Stimulated activated CD4-positive, alpha-beta T cell treated with anti-CD3 and anti-CD28 coated beads, Interleukin-1b, Interleukin-23, amount 100 ng/mL, for 4 hours (primary cell): Measurements from ENCODE around the gene PNPO.
"Not testable (repeated sequence)": the region's sequence is repeated elsewhere in the genome, so short reads cannot be mapped to it uniquely, and the experiment has no call there.

ENCODE experiments used
- DNase-seq, 2 donors: peaks; one replicate each; pipeline ENCODE4 v3.0.0-alpha.2; 2020; ENCODE audit warnings: low read depth in 2 of 2

Gene PNPO

GRCh38 chr17:47975189-47975822 is 33.9 kb downstream of the PNPO start:
- no peak for DNase-seq

GRCh38 chr17:47975823-47976205 is 34.4 kb downstream of the PNPO start:
- DNase-seq, result no peak

GRCh38 chr17:47978324-47978723 is 37.0 kb downstream of the PNPO start:
- DNase-seq, result peak; percentile 22 to 25

GRCh38 chr17:47980541-47980940 is 39.2 kb downstream of the PNPO start:
- DNase-seq, result no peak

GRCh38 chr17:47981462-47981861 is 40.1 kb downstream of the PNPO start:
- no peak for DNase-seq

- no peak for DNase-seq
Measured at GRCh38 chr17:47982091-47982617, 40.8 kb downstream of the PNPO start.

GRCh38 chr17:47982645-47983390 is 41.4 kb downstream of the PNPO start:
- DNase-seq, result no peak

- no peak for DNase-seq
Measured at GRCh38 chr17:47983492-47984223, 42.3 kb downstream of the PNPO start.

GRCh38 chr17:47986520-47986919 is 45.1 kb downstream of the PNPO start:
- no peak for DNase-seq

- no peak for DNase-seq
Measured at GRCh38 chr17:47987240-47987835, 46.0 kb downstream of the PNPO start.

GRCh38 chr17:47988445-47988844 is 47.1 kb downstream of the PNPO start:
- DNase-seq, result not testable (repeated sequence)

- no peak for DNase-seq
Measured at GRCh38 chr17:47989159-47989558, 47.8 kb downstream of the PNPO start.

GRCh38 chr17:47989700-47990099 is 48.3 kb downstream of the PNPO start:
- no peak for DNase-seq

- DNase-seq, result no peak
Measured at GRCh38 chr17:47990962-47991731, 49.8 kb downstream of the PNPO start.

- no peak for DNase-seq
Measured at GRCh38 chr17:47992216-47992615, 50.8 kb downstream of the PNPO start.

GRCh38 chr17:47993031-47993564 is 51.7 kb downstream of the PNPO start:
- DNase-seq, result no peak

GRCh38 chr17:47993964-47994363 is 52.6 kb downstream of the PNPO start:
- DNase-seq, result no peak

GRCh38 chr17:47994724-47995123 is 53.4 kb downstream of the PNPO start:
- no peak for DNase-seq

GRCh38 chr17:47995241-47995935 is 54.0 kb downstream of the PNPO start:
- no peak for DNase-seq

GRCh38 chr17:47996201-47996600 is 54.8 kb downstream of the PNPO start:
- no peak for DNase-seq

- DNase-seq, result no peak
Measured at GRCh38 chr17:47997586-47997985, 56.2 kb downstream of the PNPO start.
